HS-27A (cell line): ENCODE results near the gene TUBGCP6.
"Not testable (repeated sequence)": the region's sequence is repeated elsewhere in the genome, so short reads cannot be mapped to it uniquely, and the experiment has no call there.

Experiments
- DNase-seq: peaks from one replicate; pipeline ENCODE4 v3.0.0-alpha.2; 2012; ENCODE audit warnings: low read depth, missing footprints

Gene TUBGCP6

GRCh38 chr22:50209893-50210292 lies 34.9 kb downstream of the TUBGCP6 start:
- DNase-seq, result peak; percentile 17

GRCh38 chr22:50208939-50209892 lies 35.6 kb downstream of the TUBGCP6 start:
- DNase-seq, result no peak

GRCh38 chr22:50208430-50208938 lies 36.3 kb downstream of the TUBGCP6 start:
- no peak for DNase-seq

- DNase-seq, result no peak
Observed at GRCh38 chr22:50207383-50208140, 37.3 kb downstream of the TUBGCP6 start.

GRCh38 chr22:50206599-50206998 lies 38.2 kb downstream of the TUBGCP6 start:
- no peak for DNase-seq

GRCh38 chr22:50205781-50206569 lies 38.8 kb downstream of the TUBGCP6 start:
- no peak for DNase-seq

GRCh38 chr22:50204998-50205397 lies 39.8 kb downstream of the TUBGCP6 start:
- not testable (repeated sequence) for DNase-seq

- DNase-seq, result no peak
Observed at GRCh38 chr22:50204571-50204970, 40.3 kb downstream of the TUBGCP6 start.

- no peak for DNase-seq
Observed at GRCh38 chr22:50203288-50203687, 41.5 kb downstream of the TUBGCP6 start.

GRCh38 chr22:50202130-50202666 lies 42.6 kb downstream of the TUBGCP6 start:
- DNase-seq, result no peak

GRCh38 chr22:50201191-50202129 lies 43.4 kb downstream of the TUBGCP6 start:
- DNase-seq, result no peak

- peak; percentile 42 for DNase-seq
Observed at GRCh38 chr22:50200461-50201190, 44.2 kb downstream of the TUBGCP6 start, which contains the start of gene SELENOO. TSS of gene SELENOO (plus strand) at chr22:50201011. CDS start at chr22:50201037, 26 bp downstream.

GRCh38 chr22:50199829-50200460 lies 44.9 kb downstream of the TUBGCP6 start:
- DNase-seq, result no peak

GRCh38 chr22:50199251-50199721 lies 45.5 kb downstream of the TUBGCP6 start:
- DNase-seq, result no peak

GRCh38 chr22:50198624-50199017 lies 46.2 kb downstream of the TUBGCP6 start:
- no peak for DNase-seq

- no peak for DNase-seq
Observed at GRCh38 chr22:50197856-50198623, 46.8 kb downstream of the TUBGCP6 start.

- DNase-seq, result no peak
Observed at GRCh38 chr22:50197000-50197800, 47.6 kb downstream of the TUBGCP6 start.
